ENCODE measurements around the gene NEO1.

Gene NEO1

GRCh38 chr15:73246898-73247297, 194.6 kb downstream of the NEO1 start:
- Histone ChIP-seq H3K4me3 (no peak overlapping the region), H3K9me3 (no peaks in the 10 kb centered on the region)
- intact Hi-C loops (cut with DNase I; ENCODE audit: low total_unique reads) = no loop called here

GRCh38 chr15:73247331-73247730, 195.1 kb downstream of the NEO1 start:
- Histone ChIP-seq H3K4me1 (no peaks in the 10 kb centered on the region), H3K27me3 (no peaks in the 10 kb centered on the region), H3K36me3 (peaks cover 8 to 25% (median 22%) of the 10 kb centered on the region in 3 donors), H3K9me3 (no peaks in the 10 kb centered on the region), H3K27ac (no peak overlapping the region), H3K4me3 (no peak overlapping the region)
- DNase-seq = no peak
- no peak for TF ChIP-seq CTCF (IDR thresholded peaks at IDR 0.05)
- intact Hi-C loops (cut with DNase I; ENCODE audit: low total_unique reads) = no loop called here

More at GRCh38 chr15:73246898-73247297, 194.6 kb downstream of the NEO1 start:
- Histone ChIP-seq H3K36me3 (peaks cover 8 to 25% (median 22%) of the 10 kb centered on the region in 3 donors), H3K4me1 (no peaks in the 10 kb centered on the region), H3K27me3 (no peaks in the 10 kb centered on the region), H3K27ac (no peak overlapping the region)
- DNase-seq = no peak
- no peak for TF ChIP-seq CTCF (IDR thresholded peaks at IDR 0.05)

GRCh38 chr15:73249499-73249898, 197.2 kb downstream of the NEO1 start:
- Histone ChIP-seq H3K9me3 (no peaks in the 10 kb centered on the region), H3K27ac (no peak overlapping the region), H3K27me3 (no peaks in the 10 kb centered on the region), H3K4me1 (no peaks in the 10 kb centered on the region), H3K36me3 (peaks cover 10 to 31% (median 25%) of the 10 kb centered on the region in 3 donors), H3K4me3 (no peak overlapping the region)
- DNase-seq = no peak
- no peak for TF ChIP-seq CTCF (IDR thresholded peaks at IDR 0.05)
- intact Hi-C loops (cut with DNase I; ENCODE audit: low total_unique reads) = no loop called here

- no peaks in the 10 kb centered on the region for H3K9me3 ChIP-seq
- no peaks in the 10 kb centered on the region for H3K4me1 ChIP-seq
- intact Hi-C loops (cut with DNase I; ENCODE audit: low total_unique reads) = no loop called here
- H3K36me3 ChIP-seq = peaks cover 26 to 61% (median 45%) of the 10 kb centered on the region in 3 donors
- no peaks in the 10 kb centered on the region for H3K27me3 ChIP-seq
- no peak overlapping the region for H3K4me3 ChIP-seq
- DNase-seq = no peak
- H3K27ac ChIP-seq = no peak overlapping the region
- TF ChIP-seq CTCF (IDR thresholded peaks at IDR 0.05) = no peak
These were observed 202.3 kb downstream of the NEO1 start for GRCh38 chr15:73254598-73254997.

- H3K4me3 ChIP-seq = no peak overlapping the region
- intact Hi-C loops (cut with DNase I; ENCODE audit: low total_unique reads) = no loop called here
- no peak for DNase-seq
- TF ChIP-seq CTCF (IDR thresholded peaks at IDR 0.05) = no peak
- peaks cover 34 to 73% (median 49%) of the 10 kb centered on the region in 3 donors for H3K36me3 ChIP-seq
- no peak overlapping the region for H3K27ac ChIP-seq
- no peaks in the 10 kb centered on the region for H3K27me3 ChIP-seq
- no peaks in the 10 kb centered on the region for H3K9me3 ChIP-seq
- no peaks in the 10 kb centered on the region for H3K4me1 ChIP-seq
These were observed 206.2 kb downstream of the NEO1 start for GRCh38 chr15:73258271-73259108.

All from tibial artery (tissue), 4 donors.